Suprapubic skin (tissue), 4 donors: ENCODE measurements around the gene TTC28.

Experiments
- EP300 ChIP-seq: sonication (generic); formaldehyde crosslinking; IDR thresholded peaks from one replicate; pipeline ENCODE4 v1.6.1; 2017; ENCODE audit warnings: antibody characterized with exemption
- POLR2A ChIP-seq, 2 donors: fragments of 450-650 bp; IDR thresholded peaks; one replicate each; pipeline ENCODE4 v1.6.1; 2017; ENCODE audit warnings: antibody characterized with exemption in 2 of 2, mild to moderate bottlenecking in 2 of 2, moderate library complexity in 2 of 2
- POLR2AphosphoS5 ChIP-seq, 3 donors: sonication (generic); formaldehyde crosslinking; IDR thresholded peaks; one replicate each; pipeline ENCODE4 v1.6.1; 2017; ENCODE audit warnings: antibody characterized with exemption in 3 of 3
- TF ChIP-seq, protein P1 (sequence below), 2 donors: fragments of 200-600 bp in 1 of 2; fragments of 450-650 bp in 1 of 2; sonication (generic) in 1 of 2; IDR thresholded peaks; one replicate each; pipeline ENCODE4 v1.5.1; 2016 to 2019; ENCODE audit warnings: antibody characterized with exemption in 2 of 2, mild to moderate bottlenecking in 1 of 2, moderate library complexity in 1 of 2

DNA sequence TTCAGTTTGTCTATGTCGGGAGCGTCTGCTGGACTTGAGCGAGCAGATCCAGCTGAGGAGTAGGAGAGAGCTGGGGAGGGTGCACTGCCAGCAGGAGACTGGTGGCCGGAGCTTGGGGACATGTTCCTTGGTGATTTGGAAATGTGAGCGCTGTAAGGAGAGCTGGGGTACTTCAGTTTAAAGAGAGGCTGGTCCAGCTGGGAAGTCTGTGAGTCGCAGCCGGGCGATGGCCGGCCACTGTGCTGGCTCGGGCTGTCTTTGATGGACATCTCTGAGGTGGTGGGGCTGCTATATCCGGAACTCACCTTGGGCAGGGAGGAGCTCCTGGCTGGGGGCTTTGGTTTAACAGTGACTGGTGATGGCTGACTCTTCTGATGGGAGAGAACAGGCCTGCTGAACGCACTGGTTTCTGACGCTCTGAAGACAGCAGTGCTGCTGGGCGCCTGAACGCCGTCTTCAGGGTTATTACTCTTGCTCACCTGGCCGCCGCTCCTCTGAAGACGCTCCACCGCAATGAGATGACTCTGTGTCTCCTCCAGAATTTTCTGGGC is 696.9 kb downstream of the TTC28 start:
- TF ChIP-seq, protein P1, sequence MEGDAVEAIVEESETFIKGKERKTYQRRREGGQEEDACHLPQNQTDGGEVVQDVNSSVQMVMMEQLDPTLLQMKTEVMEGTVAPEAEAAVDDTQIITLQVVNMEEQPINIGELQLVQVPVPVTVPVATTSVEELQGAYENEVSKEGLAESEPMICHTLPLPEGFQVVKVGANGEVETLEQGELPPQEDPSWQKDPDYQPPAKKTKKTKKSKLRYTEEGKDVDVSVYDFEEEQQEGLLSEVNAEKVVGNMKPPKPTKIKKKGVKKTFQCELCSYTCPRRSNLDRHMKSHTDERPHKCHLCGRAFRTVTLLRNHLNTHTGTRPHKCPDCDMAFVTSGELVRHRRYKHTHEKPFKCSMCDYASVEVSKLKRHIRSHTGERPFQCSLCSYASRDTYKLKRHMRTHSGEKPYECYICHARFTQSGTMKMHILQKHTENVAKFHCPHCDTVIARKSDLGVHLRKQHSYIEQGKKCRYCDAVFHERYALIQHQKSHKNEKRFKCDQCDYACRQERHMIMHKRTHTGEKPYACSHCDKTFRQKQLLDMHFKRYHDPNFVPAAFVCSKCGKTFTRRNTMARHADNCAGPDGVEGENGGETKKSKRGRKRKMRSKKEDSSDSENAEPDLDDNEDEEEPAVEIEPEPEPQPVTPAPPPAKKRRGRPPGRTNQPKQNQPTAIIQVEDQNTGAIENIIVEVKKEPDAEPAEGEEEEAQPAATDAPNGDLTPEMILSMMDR (IDR thresholded peaks at IDR 0.05), result no peak
- TF ChIP-seq POLR2A (IDR thresholded peaks at IDR 0.05) (no peak), EP300 (no peak), POLR2AphosphoS5 (IDR thresholded peaks at IDR 0.05) (no peak)
